HCT116 (cell line): Measurements from ENCODE around the gene LDLR. TPM values are rescaled to one million over a fixed set of nuclear protein-coding genes. Genes with fewer than 3 reads are reported as not detected.
A peak's percentile ranks its signal among the peaks of the same experiment; 100 is the strongest.

Source experiments
- ATAC-seq: fragments of 200-7000 bp; cut with Tn5 transposase; 2 replicates; pipeline ENCODE4 v1.9.1; 2020; ENCODE audit warnings: mild to moderate bottlenecking, moderate library complexity
- BruUV-seq: library from RNA; stranded (reverse); fragments of 400-500 nt; replicated peaks from 2 replicates; lab custom pipeline; 2021; lab: Mats Ljungman, UMichigan
- CTCF ChIA-PET: fragments of 300-600 bp; sonication (Branson Sonifier 250); formaldehyde crosslinking; loops from one replicate; lab custom pipeline; 2021; ENCODE audit warnings: antibody characterized with exemption; lab: Charles Lee
- POLR2A ChIA-PET: fragments of 300-600, 350-600 bp; sonication (Branson Sonifier 250); formaldehyde crosslinking; loops from one replicate; lab custom pipeline; 2021; ENCODE audit warnings: antibody characterized with exemption; lab: Charles Lee
- RAD21 ChIA-PET, 2 experiments: fragments of 300-600 bp; sonication (Branson Sonifier 250); formaldehyde crosslinking; loops; one replicate each; lab custom pipeline; 2023; ENCODE audit warnings: low total read pairs in 2 of 2; ENCODE audit not compliant: uncharacterized antibody in 2 of 2, unreplicated experiment in 2 of 2, low non-redundant PET in 1 of 2; lab: Charles Lee
- DNase-seq: peaks from one replicate; pipeline ENCODE4 v3.0.0-alpha.2; 2010; ENCODE audit warnings: low read depth, low spot score
- H2AFZ ChIP-seq: fragments of 200-600 bp; shearing (Covaris generic), sonication (generic); 2 replicates; pipeline ENCODE4 v1.6.1; 2017; ENCODE audit warnings: low read depth, mixed run types, mixed read lengths, antibody characterized with exemption, low read length; ENCODE audit not compliant: poor library complexity, severe bottlenecking
- H3K27ac ChIP-seq: 2 replicates; pipeline ENCODE4 v1.5.1; 2012; ENCODE audit warnings: low read depth, low read length
- H3K27me3 ChIP-seq: fragments of 200-600 bp; sonication (generic); 2 replicates; pipeline ENCODE4 v1.6.1; 2016; ENCODE audit warnings: mixed run types, low read length, mixed read lengths; ENCODE audit not compliant: insufficient read depth
- H3K36me3 ChIP-seq, 2 experiments: fragments of 200-500 bp in 1 of 2; fragments of 200-600 bp in 1 of 2; sonication (Bioruptor generic) in 1 of 2; sonication (generic) in 1 of 2; 2 replicates each; pipeline versions ENCODE4 v1.5.1 to v1.6.1; 2014 to 2016; ENCODE audit warnings: low read length in 2 of 2, inconsistent platforms in 1 of 2, mixed read lengths in 1 of 2, mixed run types in 1 of 2; ENCODE audit not compliant: insufficient read depth in 2 of 2, control insufficient read depth in 1 of 2
- H3K4me1 ChIP-seq, 2 experiments: fragments of 200-600 bp in 1 of 2; sonication (generic) in 1 of 2; 2 replicates each; pipeline versions ENCODE4 v1.5.1 to v1.6.1; 2012 to 2017; ENCODE audit warnings: low read length in 2 of 2, inconsistent platforms in 1 of 2, mild to moderate bottlenecking in 1 of 2, mixed read lengths in 1 of 2, mixed run types in 1 of 2, moderate library complexity in 1 of 2; ENCODE audit not compliant: insufficient read depth in 2 of 2, control insufficient read depth in 1 of 2
- H3K4me2 ChIP-seq: fragments of 200-600 bp; sonication (generic); 2 replicates; pipeline ENCODE4 v1.6.1; 2017; ENCODE audit warnings: mixed run types, low read length, mixed read lengths
- H3K4me3 ChIP-seq, 2 experiments: fragments of 200-600 bp in 1 of 2; sonication (generic) in 1 of 2; replicated peaks in 1 of 2; 2 replicates each; pipeline ENCODE4 v1.5.1; 2011 to 2016; ENCODE audit warnings: low read length in 2 of 2, control low read depth in 1 of 2, low read depth in 1 of 2, mild to moderate bottlenecking in 1 of 2, mixed read lengths in 1 of 2, mixed run types in 1 of 2
- H3K79me2 ChIP-seq: fragments of 200-600 bp; sonication (generic); 2 replicates; pipeline ENCODE4 v1.6.1; 2017; ENCODE audit warnings: mild to moderate bottlenecking, mixed run types, low read length, moderate library complexity, mixed read lengths; ENCODE audit not compliant: insufficient read depth
- H3K9ac ChIP-seq: fragments of 200-600 bp; sonication (generic); 2 replicates; pipeline ENCODE4 v1.6.1; 2016; ENCODE audit warnings: low read length, mixed read lengths
- H3K9me2 ChIP-seq: fragments of 200-600 bp; sonication (generic), shearing (Covaris generic); 2 replicates; pipeline ENCODE4 v1.6.1; 2017; ENCODE audit warnings: mixed run types, mild to moderate bottlenecking, moderate library complexity; ENCODE audit not compliant: insufficient read depth
- H3K9me3 ChIP-seq, 2 experiments: fragments of 200-500 bp in 1 of 2; fragments of 200-600 bp in 1 of 2; sonication (Bioruptor generic) in 1 of 2; sonication (generic) in 1 of 2; 2 replicates each; pipeline ENCODE4 v1.6.1; 2014 to 2017; ENCODE audit warnings: low read length in 2 of 2, mixed read lengths in 2 of 2, inconsistent platforms in 1 of 2, low read depth in 1 of 2, mild to moderate bottlenecking in 1 of 2, mixed run types in 1 of 2, moderate library complexity in 1 of 2; ENCODE audit not compliant: control insufficient read depth in 1 of 2, insufficient read depth in 1 of 2
- H4K20me1 ChIP-seq: fragments of 200-600 bp; sonication (generic), shearing (Covaris generic); 2 replicates; pipeline ENCODE4 v1.6.1; 2017; ENCODE audit warnings: mixed run types, mild to moderate bottlenecking, moderate library complexity; ENCODE audit not compliant: insufficient read depth
- CBX3 ChIP-seq: IDR thresholded peaks from 2 replicates; pipeline ENCODE4 v1.6.1; 2012; ENCODE audit warnings: low read depth
- EGR1 ChIP-seq: IDR thresholded peaks from 2 replicates; pipeline ENCODE4 v1.6.1; 2012; ENCODE audit warnings: low read depth
- ELF1 ChIP-seq: IDR thresholded peaks from 2 replicates; pipeline ENCODE4 v1.6.1; 2012; ENCODE audit warnings: low read depth, borderline replicate concordance
- EZH2 ChIP-seq: fragments of 200-600 bp; sonication (generic); IDR thresholded peaks from 2 replicates; pipeline ENCODE4 v1.6.1; 2017; ENCODE audit warnings: antibody characterized with exemption, mixed run types
- FOSL1 ChIP-seq: IDR thresholded peaks from 2 replicates; pipeline ENCODE4 v1.6.1; 2012; ENCODE audit warnings: low read depth
- JUND ChIP-seq: IDR thresholded peaks from 2 replicates; pipeline ENCODE4 v1.6.1; 2012
- POLR2A ChIP-seq: IDR thresholded peaks from 2 replicates; pipeline ENCODE4 v1.7.0; 2011; ENCODE audit warnings: borderline replicate concordance; ENCODE audit not compliant: insufficient read depth, insufficient read length; ENCODE audit errors: extremely low read depth
- RAD21 ChIP-seq: IDR thresholded peaks from 2 replicates; pipeline ENCODE4 v1.6.1; 2012; ENCODE audit warnings: low read depth, mild to moderate bottlenecking
- SIN3A ChIP-seq: IDR thresholded peaks from 2 replicates; pipeline ENCODE4 v1.6.1; 2012; ENCODE audit warnings: low read depth
- SP1 ChIP-seq: IDR thresholded peaks from 2 replicates; pipeline ENCODE4 v1.6.1; 2012; ENCODE audit warnings: low read depth
- SRF ChIP-seq: IDR thresholded peaks from 2 replicates; pipeline ENCODE4 v1.6.1; 2012; ENCODE audit warnings: low read depth
- YY1 ChIP-seq: IDR thresholded peaks from 2 replicates; pipeline ENCODE4 v1.6.1; 2011; ENCODE audit warnings: low read length, low read depth, moderate library complexity, mild to moderate bottlenecking; ENCODE audit not compliant: insufficient replicate concordance; ENCODE audit errors: extremely low read depth
- ZNF274 ChIP-seq: fragments of 200-500 bp; sonication (Bioruptor generic); IDR thresholded peaks from 2 replicates; pipeline ENCODE4 v1.6.1; 2014; ENCODE audit warnings: mild to moderate bottlenecking, low read depth, low read length, inconsistent platforms
- intact Hi-C: fragments of 100-400 bp; cut with micrococcal nuclease; formaldehyde crosslinking; loops from 2 replicates; pipeline ENCODE4 v1.10.0; 2022
- total RNA-seq: library from RNA; stranded (reverse); gene quantifications from one replicate; pipeline ENCODE4 v1.2.1, GENCODE V29; 2021; ENCODE audit not compliant: unreplicated experiment
- TF ChIP-seq, protein P1 (sequence below): IDR thresholded peaks from 2 replicates; pipeline ENCODE4 v1.6.1; 2012
- TF ChIP-seq, protein P2 (sequence below): IDR thresholded peaks from 2 replicates; pipeline ENCODE4 v1.6.1; 2012
- TF ChIP-seq, protein P3 (sequence below): IDR thresholded peaks from 2 replicates; pipeline ENCODE4 v1.6.1; 2012; ENCODE audit warnings: low read depth

LDLR gene
- total RNA-seq, 1 experiment from 2014 or later, result 92.4 TPM

DNA sequence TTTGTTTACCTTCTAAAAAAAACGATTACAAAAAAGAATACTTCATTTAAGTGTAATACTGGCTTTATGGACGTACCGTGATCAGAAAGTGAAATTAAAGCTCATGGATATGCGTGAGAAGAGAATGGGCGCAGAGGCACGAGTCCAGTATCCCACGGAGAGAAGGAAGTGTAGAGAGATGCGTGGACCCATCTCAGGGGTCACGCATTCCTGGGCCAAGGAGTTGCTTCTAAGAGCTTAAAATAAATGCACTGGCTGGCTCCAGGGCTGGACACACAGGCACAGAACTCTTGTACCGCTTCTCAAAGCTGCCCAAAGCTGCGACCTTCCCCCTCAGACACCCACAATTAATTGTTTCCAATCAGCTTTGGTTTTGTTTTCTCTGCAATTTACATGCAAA lies 75.0 kb downstream of the LDLR start:
- no peaks in the 10 kb centered on the region for H3K9me2 ChIP-seq
- DNase-seq, result no peak
- no peak overlapping the region for H2AFZ ChIP-seq
- ChIA-PET POLR2A (no interaction called here), CTCF (no interaction called here), RAD21 (no interaction called here)
- H4K20me1 ChIP-seq, result no peaks in the 10 kb centered on the region
- no peaks in the 10 kb centered on the region for H3K79me2 ChIP-seq
- H3K4me2 ChIP-seq, result no peak overlapping the region
- intact Hi-C loops, result no loop called here
- no peaks in the 10 kb centered on the region for H3K9me3 ChIP-seq
- H3K36me3 ChIP-seq, result peaks cover 0 to 3% of the 10 kb centered on the region in 2 experiments; a peak in 1 of 4 replicates
- H3K9ac ChIP-seq, result no peak overlapping the region
- no peak overlapping the region for H3K4me3 ChIP-seq
- no peak for ATAC-seq
- TSS peak; percentile 71 for BruUV-seq
- H3K27me3 ChIP-seq, result no peaks in the 10 kb centered on the region
- no peak overlapping the region for H3K27ac ChIP-seq
- H3K4me1 ChIP-seq, result peaks cover 0 to 16% of the 10 kb centered on the region in 2 experiments; a peak in 2 of 4 replicates
- TF ChIP-seq, protein P1, sequence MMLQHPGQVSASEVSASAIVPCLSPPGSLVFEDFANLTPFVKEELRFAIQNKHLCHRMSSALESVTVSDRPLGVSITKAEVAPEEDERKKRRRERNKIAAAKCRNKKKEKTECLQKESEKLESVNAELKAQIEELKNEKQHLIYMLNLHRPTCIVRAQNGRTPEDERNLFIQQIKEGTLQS, result no peak
- TF ChIP-seq FOSL1 (no peak), SP1 (no peak), ELF1 (no peak), EZH2 (no peak), SIN3A (no peak), SRF (no peak), YY1 (no peak)
- TF ChIP-seq, protein P2, sequence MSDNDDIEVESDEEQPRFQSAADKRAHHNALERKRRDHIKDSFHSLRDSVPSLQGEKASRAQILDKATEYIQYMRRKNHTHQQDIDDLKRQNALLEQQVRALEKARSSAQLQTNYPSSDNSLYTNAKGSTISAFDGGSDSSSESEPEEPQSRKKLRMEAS, result no peak

DNA sequence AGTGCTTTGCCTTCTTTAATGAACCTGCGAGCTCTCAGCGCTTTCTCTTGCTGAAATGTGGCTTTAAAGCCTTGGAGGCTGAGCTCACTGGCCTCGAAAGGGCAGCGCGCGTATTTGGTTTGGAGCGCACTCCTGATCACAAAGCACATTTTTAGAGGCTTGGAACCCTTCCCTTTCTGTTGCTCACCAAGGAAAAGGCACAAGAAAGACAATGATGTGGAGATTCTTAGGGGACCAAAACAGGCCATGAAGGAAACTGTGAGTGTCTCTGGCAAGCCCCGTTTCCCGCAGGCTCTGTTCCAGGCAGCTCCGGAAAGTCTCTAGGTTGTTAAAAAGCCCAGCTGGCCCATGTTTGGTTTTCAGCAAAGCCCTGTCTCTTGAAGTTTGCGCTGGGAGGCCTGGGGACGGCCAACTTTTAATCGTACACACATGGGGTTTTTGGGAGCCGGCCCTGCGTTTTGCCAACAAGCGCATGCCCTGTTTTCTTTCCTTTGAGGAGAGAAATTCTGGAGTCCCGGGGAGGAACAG lies 75.7 kb downstream of the LDLR start:
- intact Hi-C loops, result no loop called here
- ATAC-seq (no peak), DNase-seq (no peak)
- H3K27me3 ChIP-seq, result no peaks in the 10 kb centered on the region
- peaks cover 0 to 3% of the 10 kb centered on the region in 2 experiments; a peak in 2 of 4 replicates for H3K36me3 ChIP-seq
- no peak overlapping the region for H2AFZ ChIP-seq
- H3K79me2 ChIP-seq, result no peaks in the 10 kb centered on the region
- H3K9ac ChIP-seq, result no peak overlapping the region
- no TSS peak for BruUV-seq
- H3K4me3 ChIP-seq, result no peak overlapping the region
- H3K9me2 ChIP-seq, result no peaks in the 10 kb centered on the region
- H4K20me1 ChIP-seq, result no peaks in the 10 kb centered on the region
- H3K9me3 ChIP-seq, result no peaks in the 10 kb centered on the region
- RAD21 ChIA-PET, result no interaction called here
- CTCF ChIA-PET, result no interaction called here
- POLR2A ChIA-PET, result no interaction called here
- no peak overlapping the region for H3K4me2 ChIP-seq
- no peak overlapping the region for H3K27ac ChIP-seq
- peaks cover 0 to 16% of the 10 kb centered on the region in 2 experiments; a peak in 2 of 4 replicates for H3K4me1 ChIP-seq
- TF ChIP-seq, protein P1, result no peak
- no peak for TF ChIP-seq YY1
- no peak for TF ChIP-seq CBX3
- TF ChIP-seq EGR1, result no peak
- no peak for TF ChIP-seq POLR2A
- TF ChIP-seq, protein P3, sequence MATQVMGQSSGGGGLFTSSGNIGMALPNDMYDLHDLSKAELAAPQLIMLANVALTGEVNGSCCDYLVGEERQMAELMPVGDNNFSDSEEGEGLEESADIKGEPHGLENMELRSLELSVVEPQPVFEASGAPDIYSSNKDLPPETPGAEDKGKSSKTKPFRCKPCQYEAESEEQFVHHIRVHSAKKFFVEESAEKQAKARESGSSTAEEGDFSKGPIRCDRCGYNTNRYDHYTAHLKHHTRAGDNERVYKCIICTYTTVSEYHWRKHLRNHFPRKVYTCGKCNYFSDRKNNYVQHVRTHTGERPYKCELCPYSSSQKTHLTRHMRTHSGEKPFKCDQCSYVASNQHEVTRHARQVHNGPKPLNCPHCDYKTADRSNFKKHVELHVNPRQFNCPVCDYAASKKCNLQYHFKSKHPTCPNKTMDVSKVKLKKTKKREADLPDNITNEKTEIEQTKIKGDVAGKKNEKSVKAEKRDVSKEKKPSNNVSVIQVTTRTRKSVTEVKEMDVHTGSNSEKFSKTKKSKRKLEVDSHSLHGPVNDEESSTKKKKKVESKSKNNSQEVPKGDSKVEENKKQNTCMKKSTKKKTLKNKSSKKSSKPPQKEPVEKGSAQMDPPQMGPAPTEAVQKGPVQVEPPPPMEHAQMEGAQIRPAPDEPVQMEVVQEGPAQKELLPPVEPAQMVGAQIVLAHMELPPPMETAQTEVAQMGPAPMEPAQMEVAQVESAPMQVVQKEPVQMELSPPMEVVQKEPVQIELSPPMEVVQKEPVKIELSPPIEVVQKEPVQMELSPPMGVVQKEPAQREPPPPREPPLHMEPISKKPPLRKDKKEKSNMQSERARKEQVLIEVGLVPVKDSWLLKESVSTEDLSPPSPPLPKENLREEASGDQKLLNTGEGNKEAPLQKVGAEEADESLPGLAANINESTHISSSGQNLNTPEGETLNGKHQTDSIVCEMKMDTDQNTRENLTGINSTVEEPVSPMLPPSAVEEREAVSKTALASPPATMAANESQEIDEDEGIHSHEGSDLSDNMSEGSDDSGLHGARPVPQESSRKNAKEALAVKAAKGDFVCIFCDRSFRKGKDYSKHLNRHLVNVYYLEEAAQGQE, result no peak
- TF ChIP-seq JUND, result no peak
- no peak for TF ChIP-seq EZH2
- no peak for TF ChIP-seq ZNF274
- TF ChIP-seq ELF1, result no peak
- TF ChIP-seq RAD21, result no peak
- TF ChIP-seq FOSL1, result no peak
